NCI-H2196 treated with DMSO at 0.1 percent for 48 hours (cell line): Measurements from ENCODE around the gene LOC128125822.
"Not testable (repeated sequence)": the region's sequence is repeated elsewhere in the genome, so short reads cannot be mapped to it uniquely, and the experiment has no call there.

Experiments used
- DNase-seq: peaks from one replicate; lab custom pipeline; 2025; ENCODE audit not compliant: unreplicated experiment; lab: John Stamatoyannopoulos, UW

Gene LOC128125822

GRCh38 chr6:63572044-63572746 is at the start of gene LOC128125822, which contains the start of gene PTP4A1:
TSS of gene LOC128125822 (plus strand) at chr6:63572480.
TSS of gene PTP4A1 (plus strand) at chr6:63572480. CDS start at chr6:63576881, 4,401 bp downstream.
- peak; percentile 91 for DNase-seq

DNA sequence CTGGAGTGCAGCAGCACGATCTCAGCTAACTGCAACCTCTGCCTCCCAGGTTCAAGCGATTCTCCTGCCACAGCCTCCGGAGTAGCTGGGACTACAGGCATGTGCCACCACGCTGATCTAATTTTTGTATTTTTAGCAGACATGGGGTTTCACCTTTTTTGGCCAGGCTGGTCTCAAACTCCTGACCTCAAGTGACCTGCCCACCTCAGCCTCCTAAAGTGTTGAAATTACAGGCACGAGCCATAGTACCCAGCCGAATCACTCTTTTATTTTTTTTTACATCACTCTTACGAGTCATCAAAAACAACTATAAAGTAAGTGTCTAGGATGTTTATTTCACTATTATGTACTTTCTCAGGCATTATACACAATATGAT is 49.4 kb upstream of the LOC128125822 start:
- not testable (repeated sequence) for DNase-seq

- DNase-seq, result no peak
Observed at GRCh38 chr6:63523630-63524029, 48.6 kb upstream of the LOC128125822 start.

- no peak for DNase-seq
Observed at GRCh38 chr6:63525186-63525878, 46.9 kb upstream of the LOC128125822 start.

DNA sequence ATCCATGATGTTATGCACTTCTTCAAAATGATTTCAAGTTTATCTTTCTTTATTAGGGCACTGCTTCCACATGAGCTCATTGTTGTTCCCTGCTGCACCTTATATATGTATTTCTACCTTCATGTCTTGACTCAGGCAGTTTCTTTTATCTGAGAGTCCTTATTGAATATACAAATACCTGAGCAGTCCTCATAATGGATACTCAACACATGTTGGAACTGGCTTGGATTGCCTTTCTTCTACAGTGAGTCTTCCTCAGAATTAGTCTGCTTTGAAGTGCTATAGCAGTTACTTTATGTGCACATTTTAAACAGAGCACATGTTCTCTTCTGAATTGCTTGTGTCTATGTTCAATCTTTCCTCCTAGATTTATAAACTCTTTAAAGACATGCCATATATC is 45.3 kb upstream of the LOC128125822 start:
- DNase-seq, result no peak

DNA sequence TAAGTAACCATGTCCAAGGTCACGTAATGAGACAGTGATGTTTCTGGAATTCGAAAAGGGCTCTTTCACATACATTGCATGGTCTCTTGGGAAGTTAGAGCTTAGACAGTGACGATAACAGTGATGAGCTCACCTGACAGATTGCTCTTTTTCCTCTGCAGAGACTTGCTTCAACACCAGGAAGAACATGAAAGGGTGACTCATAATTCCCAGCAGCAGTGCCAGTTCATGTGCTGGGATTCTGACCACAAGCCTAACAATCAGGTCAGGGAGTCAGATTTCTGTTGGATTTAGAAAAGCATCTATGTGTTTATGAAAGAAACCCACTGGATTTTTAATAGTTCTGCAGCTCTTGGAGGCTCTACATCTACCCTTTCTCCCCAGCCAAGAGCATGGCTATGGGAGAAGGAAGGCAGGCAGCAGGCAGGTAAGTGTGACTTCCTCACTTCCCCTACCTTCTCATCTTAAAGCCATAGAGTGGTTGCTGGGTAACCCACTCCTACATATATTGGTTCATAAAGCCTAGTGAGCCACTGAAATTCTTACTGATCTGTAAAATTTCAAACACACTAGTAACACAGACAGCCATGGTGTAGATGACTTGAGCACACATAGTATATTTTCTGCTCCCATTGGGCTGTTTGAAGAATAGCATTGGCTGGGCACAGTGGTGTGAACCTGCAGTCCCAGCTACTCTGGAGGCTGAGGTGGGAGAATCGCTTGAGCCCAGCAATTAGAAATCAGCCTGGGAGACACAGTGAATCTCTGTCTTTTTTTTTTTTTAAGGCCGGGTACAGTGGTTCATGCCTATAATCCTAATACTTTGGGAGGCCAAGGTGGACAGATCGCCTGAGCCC is 44.4 kb upstream of the LOC128125822 start:
- DNase-seq, result peak; percentile 23

- no peak for DNase-seq
Observed at GRCh38 chr6:63529498-63529897, 42.8 kb upstream of the LOC128125822 start.

DNA sequence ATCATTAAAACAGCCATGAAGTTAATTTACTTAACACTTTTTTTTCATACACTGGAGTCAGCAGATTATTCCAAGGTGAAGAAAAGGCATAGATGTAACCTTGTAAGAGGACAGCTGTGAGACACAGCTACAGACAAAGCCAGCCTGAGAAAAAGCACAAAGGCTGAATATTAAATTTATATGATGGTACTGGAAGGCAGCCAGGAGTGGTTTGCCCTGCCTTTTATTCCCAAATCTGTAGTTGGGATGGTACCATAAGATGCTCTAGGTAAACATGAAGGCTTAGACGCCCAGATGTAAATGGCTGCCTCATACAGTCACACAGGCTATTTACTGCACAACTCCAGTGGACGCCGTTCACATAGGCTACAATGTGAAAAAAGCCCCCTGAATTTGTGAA is 42.1 kb upstream of the LOC128125822 start:
- no peak for DNase-seq

DNA sequence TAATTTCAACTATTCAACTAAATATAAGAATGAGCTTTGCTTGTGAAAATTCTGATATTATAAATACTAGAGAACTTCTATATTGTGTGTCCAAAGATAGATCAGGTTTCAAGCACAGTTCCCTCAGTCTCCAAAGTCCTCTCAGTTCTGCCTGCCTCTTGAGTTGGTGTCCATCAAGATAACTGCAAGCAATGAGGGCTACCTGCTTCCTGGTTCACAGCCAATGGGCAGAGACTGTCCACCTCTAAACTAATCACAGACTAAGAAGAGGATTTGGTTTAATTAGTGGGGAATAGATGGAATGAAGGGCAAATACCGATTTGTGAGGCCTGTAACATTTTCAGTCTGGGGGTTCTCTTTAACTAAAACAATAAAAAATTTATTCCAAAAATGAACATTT is 41.3 kb upstream of the LOC128125822 start:
- DNase-seq, result no peak

DNA sequence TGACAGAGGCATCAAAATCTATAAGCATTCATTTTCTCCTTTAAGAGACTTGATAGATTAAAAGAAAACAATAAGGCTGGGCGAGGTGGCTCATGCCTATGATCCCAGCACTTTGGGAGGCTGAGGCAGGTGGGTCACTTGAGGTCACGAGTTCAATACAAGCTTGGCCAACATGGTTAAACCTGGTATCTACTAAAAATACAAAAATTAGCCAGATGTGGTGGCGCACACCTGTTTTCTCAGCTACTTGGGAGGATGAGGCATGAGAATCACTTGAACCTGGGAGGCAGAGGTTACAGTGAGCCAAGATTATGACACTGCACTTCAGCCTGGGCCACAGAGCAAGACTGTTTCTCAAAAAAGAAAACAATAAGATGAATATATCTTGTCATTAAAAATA is 39.3 kb upstream of the LOC128125822 start:
- DNase-seq, result no peak

- DNase-seq, result no peak
Observed at GRCh38 chr6:63533952-63534351, 38.3 kb upstream of the LOC128125822 start.

DNA sequence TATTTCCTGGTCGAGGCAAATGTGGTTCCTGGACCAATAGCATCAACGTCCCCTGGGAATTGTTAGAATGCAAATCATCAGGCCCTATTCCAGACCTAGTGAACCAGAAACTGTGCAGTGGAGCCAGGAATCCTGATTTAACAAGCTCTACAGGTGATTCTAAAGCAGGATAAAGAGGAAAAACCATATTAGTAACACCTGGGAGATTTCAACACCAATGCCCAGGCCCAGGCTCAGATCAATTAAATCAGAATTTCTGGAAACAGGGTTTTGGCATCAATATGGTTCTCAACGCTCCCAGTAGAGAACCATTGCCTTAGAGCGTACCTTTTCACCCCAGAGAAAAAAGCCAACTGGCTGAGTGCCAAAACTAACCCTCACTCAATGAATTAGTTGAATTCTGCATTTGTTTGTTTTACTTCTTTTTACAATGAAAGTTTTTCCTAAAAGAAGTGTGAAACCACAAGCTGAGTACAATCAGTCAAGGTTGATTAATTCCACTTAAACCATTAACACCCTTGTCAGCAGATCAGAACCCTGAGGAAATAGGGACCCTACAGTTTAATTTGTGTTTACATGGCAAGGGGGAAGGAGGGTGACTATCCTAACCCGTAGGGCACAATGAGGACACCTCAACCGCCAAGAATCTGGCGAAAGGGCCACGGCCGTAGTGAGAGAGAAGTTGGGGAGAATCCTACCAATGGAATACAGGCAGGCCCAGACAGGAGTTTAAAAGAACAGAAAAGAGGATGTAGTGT is 34.9 kb upstream of the LOC128125822 start:
- no peak for DNase-seq

DNA sequence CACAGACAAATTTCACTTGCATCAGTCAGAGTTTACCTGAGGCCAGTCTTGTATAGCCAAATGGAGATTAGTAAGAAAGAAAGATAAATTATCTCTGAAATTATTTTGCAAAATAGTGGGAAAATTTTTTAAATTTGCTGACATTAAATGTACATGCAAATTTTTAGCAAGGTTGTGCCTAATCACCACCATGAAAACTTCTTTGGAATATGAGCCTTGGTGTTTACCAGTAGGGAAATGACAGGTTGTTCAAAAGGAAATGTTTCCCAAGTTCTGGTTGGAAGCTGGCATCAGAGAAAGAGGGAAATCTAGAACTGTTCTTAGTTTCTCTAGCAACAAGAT is 34.4 kb upstream of the LOC128125822 start:
- no peak for DNase-seq

DNA sequence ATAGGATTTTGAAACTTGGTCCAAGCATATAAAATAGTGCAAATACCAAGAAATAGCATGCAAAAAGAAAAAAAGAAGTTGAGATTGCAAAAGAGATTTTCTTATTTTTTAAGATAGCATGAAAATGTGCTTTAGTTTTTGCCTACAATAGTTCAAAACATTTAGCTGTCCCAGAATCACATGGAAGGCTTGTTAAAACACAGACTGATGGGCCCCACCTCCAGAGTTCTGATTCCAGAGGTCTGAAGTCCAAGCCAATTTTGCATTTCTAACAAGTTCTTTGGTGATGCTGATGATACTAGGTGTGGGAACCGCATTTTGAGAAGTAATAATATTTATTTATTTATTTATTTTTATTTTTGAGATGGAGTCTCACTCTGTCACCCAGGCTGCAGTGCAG is 33.7 kb upstream of the LOC128125822 start:
- DNase-seq, result no peak

DNA sequence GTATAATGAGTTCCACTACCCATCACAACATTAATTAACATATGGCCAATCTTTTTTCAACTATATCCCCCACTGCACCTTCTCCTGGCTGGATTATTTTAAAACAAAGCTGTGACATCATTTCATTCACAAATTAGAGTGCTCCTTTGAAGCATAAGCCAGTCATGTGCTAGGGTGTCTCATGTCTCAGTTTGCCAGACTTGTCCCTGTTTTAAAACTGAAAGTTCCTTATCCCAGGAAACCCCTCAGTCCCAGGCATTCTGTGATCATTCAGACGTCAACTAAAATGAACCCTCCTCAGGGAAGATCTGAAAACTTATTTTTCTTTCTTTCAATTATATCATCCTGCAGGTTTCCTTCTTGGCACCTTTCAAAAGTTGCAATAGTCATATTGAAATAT is 29.3 kb upstream of the LOC128125822 start:
- no peak for DNase-seq

DNA sequence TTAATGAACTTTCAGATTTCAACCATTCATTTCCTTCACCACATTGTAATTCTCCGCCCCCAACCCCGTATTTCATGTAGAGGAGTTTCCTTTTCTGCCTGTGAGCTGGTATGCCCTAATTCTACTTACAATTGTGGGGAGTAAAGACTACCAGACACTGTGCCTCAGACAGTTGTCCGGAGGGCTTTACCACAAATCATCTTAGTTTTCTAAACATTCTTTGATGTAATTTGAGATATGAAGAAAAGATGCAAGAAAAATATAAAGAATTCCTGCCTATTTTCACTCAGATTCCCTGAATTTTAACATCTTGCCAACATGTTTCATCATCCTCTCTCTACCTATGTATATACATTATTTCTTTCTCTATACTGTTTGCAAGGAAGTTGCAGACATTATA is 28.3 kb upstream of the LOC128125822 start:
- no peak for DNase-seq

GRCh38 chr6:63546236-63546635 is 26.0 kb upstream of the LOC128125822 start:
- no peak for DNase-seq

DNA sequence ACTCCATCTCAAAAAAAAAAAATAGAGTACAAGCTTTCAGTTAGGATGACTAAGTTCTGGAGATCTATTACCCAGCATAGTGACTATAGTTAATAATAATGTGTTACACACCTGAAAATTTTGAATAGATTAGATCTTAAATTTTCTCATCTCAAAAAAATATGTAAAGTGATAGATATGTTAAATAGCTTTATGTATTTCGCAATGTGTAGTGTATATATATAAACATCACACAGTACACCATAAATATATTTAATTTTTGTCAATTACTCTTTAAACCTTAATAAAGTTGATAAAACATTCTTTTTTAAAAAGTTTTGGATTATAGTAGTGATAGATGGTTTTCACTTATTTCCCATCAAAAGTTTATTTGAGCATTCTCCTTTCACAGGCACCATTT is 25.6 kb upstream of the LOC128125822 start:
- no peak for DNase-seq

DNA sequence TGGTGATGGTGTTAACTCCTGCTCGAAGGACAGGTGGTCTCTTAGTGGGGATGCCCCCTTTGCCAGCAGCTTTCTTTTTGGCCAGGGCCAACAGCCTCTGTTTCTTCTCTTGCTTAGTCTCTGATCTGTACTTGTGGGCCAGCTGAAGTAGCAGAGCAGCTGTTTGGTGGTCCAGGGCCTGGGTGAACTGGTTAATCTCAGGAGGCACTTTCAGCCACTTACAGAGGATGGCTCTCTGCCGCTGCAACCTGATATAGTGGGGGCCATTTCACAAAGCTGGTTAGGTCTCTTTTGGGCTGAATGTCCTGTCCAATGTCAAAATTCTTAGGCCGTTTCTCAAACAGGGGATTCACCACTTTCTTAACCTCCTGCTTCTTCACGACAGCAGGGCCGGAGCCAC is 23.2 kb upstream of the LOC128125822 start:
- no peak for DNase-seq

DNA sequence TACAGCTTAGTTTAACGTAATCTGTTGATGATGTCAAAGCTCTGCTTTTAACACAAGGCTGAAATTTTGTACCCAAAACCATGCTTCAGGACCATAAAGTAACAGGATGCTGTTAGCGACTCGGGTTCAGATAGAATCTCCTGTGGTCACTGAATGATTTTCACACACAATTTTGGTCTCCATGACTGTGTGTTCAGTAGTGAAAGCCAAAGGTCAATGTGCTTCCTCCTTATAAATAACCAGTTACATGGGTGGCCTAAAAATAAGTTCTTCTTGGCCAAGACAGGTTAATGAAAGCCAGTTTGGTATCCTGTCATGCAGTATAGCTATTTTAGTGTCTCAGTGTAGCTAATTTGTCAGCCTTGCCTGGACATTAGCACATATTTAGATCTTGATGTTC is 19.1 kb upstream of the LOC128125822 start:
- no peak for DNase-seq

- DNase-seq, result no peak
Observed at GRCh38 chr6:63553900-63554299, 18.4 kb upstream of the LOC128125822 start.
